ENCODE results near the gene ZNF462.

The ZNF462 gene

GRCh38 chr9:106883626-106884190, 20.7 kb downstream of the ZNF462 start:
- Histone ChIP-seq H3K27ac (ENCODE audit: poor library complexity, severe bottlenecking) (peak overlapping the region; percentile 97), H3K27me3 (ENCODE audit: insufficient read depth, poor library complexity, severe bottlenecking) (no peaks in the 10 kb centered on the region), H3K4me3 (ENCODE audit: severe bottlenecking) (no peak overlapping the region), H3K36me3 (ENCODE audit: low read depth) (peaks cover 4% of the 10 kb centered on the region; the same call in 1 of the 2 replicates), H3K9me3 (ENCODE audit: severe bottlenecking) (no peaks in the 10 kb centered on the region), H3K4me1 (ENCODE audit: insufficient read depth, poor library complexity, severe bottlenecking) (peaks cover 95% of the 10 kb centered on the region)
- ATAC-seq (ENCODE audit: low read depth) (no peak), DNase-seq (ENCODE audit: low spot score) (no peak)
- no peak for TF ChIP-seq CTCF (IDR thresholded peaks at IDR 0.05; ENCODE audit: poor library complexity, severe bottlenecking)

- no peak overlapping the region for H3K4me3 ChIP-seq (ENCODE audit: severe bottlenecking)
- peak; percentile 46 for ATAC-seq (ENCODE audit: low read depth)
These were observed 22.5 kb downstream of the ZNF462 start for GRCh38 chr9:106885451-106885850.

GRCh38 chr9:106886111-106887046, 23.4 kb downstream of the ZNF462 start:
- Histone ChIP-seq H3K36me3 (ENCODE audit: low read depth) (no peaks in the 10 kb centered on the region), H3K27ac (ENCODE audit: poor library complexity, severe bottlenecking) (peak overlapping the region; percentile 97), H3K9me3 (ENCODE audit: severe bottlenecking) (no peaks in the 10 kb centered on the region), H3K4me1 (ENCODE audit: insufficient read depth, poor library complexity, severe bottlenecking) (peaks cover 95% of the 10 kb centered on the region), H3K4me3 (ENCODE audit: severe bottlenecking) (no peak overlapping the region), H3K27me3 (ENCODE audit: insufficient read depth, poor library complexity, severe bottlenecking) (no peaks in the 10 kb centered on the region)
- peak; percentile 35 for TF ChIP-seq CTCF (IDR thresholded peaks at IDR 0.05; ENCODE audit: poor library complexity, severe bottlenecking)
- DNase-seq (ENCODE audit: low spot score) (no peak), ATAC-seq (ENCODE audit: low read depth) (peak; percentile 58)

More at GRCh38 chr9:106885451-106885850, 22.5 kb downstream of the ZNF462 start:
- H3K27me3 ChIP-seq (ENCODE audit: insufficient read depth, poor library complexity, severe bottlenecking) = no peaks in the 10 kb centered on the region
- peak overlapping the region; percentile 97 for H3K27ac ChIP-seq (ENCODE audit: poor library complexity, severe bottlenecking)
- peaks cover 2% of the 10 kb centered on the region; the same call in 1 of the 2 replicates for H3K36me3 ChIP-seq (ENCODE audit: low read depth)
- DNase-seq (ENCODE audit: low spot score) = no peak
- no peak for TF ChIP-seq CTCF (IDR thresholded peaks at IDR 0.05; ENCODE audit: poor library complexity, severe bottlenecking)
- peaks cover 95% of the 10 kb centered on the region for H3K4me1 ChIP-seq (ENCODE audit: insufficient read depth, poor library complexity, severe bottlenecking)
- no peaks in the 10 kb centered on the region for H3K9me3 ChIP-seq (ENCODE audit: severe bottlenecking)

- ATAC-seq (ENCODE audit: low read depth) = no peak
- H3K27me3 ChIP-seq (ENCODE audit: insufficient read depth, poor library complexity, severe bottlenecking) = no peaks in the 10 kb centered on the region
- peak overlapping the region; percentile 97 for H3K27ac ChIP-seq (ENCODE audit: poor library complexity, severe bottlenecking)
- H3K36me3 ChIP-seq (ENCODE audit: low read depth) = no peaks in the 10 kb centered on the region
- H3K4me1 ChIP-seq (ENCODE audit: insufficient read depth, poor library complexity, severe bottlenecking) = peaks cover 95% of the 10 kb centered on the region
- TF ChIP-seq CTCF (IDR thresholded peaks at IDR 0.05; ENCODE audit: poor library complexity, severe bottlenecking) = no peak
- DNase-seq (ENCODE audit: low spot score) = no peak
- no peaks in the 10 kb centered on the region for H3K9me3 ChIP-seq (ENCODE audit: severe bottlenecking)
- no peak overlapping the region for H3K4me3 ChIP-seq (ENCODE audit: severe bottlenecking)
These were observed 24.1 kb downstream of the ZNF462 start for GRCh38 chr9:106887066-106887465.
